ENCODE data around the gene AFMID. TPM values are rescaled to one million over a fixed set of nuclear protein-coding genes. Genes with fewer than 3 reads are reported as not detected.

The AFMID gene
- total RNA-seq, 1 experiment from 2014 or later: 65.8 TPM

- TF ChIP-seq TCF7L2 (IDR thresholded peaks at IDR 0.05; ENCODE audit: borderline replicate concordance, extremely low read depth, insufficient read depth, insufficient read length) (no peak), ZFX (IDR thresholded peaks at IDR 0.05) (no peak), EZH2 (IDR thresholded peaks at IDR 0.05) (no peak)
These were observed 62.1 kb downstream of the AFMID start (continued) for GRCh38 chr17:78249074-78249817.

GRCh38 chr17:78249818-78250806 is 63.0 kb downstream of the AFMID start:
- DNase-seq (ENCODE audit: low read depth, low spot score) (no peak), ATAC-seq (no peak)
- no peak for TF ChIP-seq CTCF (IDR thresholded peaks at IDR 0.05 in 2 of 3, conservative IDR thresholded peaks at IDR 0.05 in 1 of 3; ENCODE audit: borderline replicate concordance in 1 of 3, insufficient read depth in 1 of 3, low read depth in 2 of 3, low read length in 2 of 3)
- no peak for TF ChIP-seq SRF (IDR thresholded peaks at IDR 0.05; ENCODE audit: low read depth)
- no peak for TF ChIP-seq ELF1 (IDR thresholded peaks at IDR 0.05; ENCODE audit: borderline replicate concordance, low read depth)
- no peak for TF ChIP-seq JUND (IDR thresholded peaks at IDR 0.05)
- no peak for TF ChIP-seq TCF7L2 (IDR thresholded peaks at IDR 0.05; ENCODE audit: borderline replicate concordance, extremely low read depth, insufficient read depth, insufficient read length)
- no peak for TF ChIP-seq SIN3A (IDR thresholded peaks at IDR 0.05; ENCODE audit: low read depth)
- intact Hi-C loops (cut with micrococcal nuclease): loop anchor here (2.0 to 5.0 kb wide), 2 partner anchors 111 to 123 kb away; partner anchors contain the start of genes SOCS3 and TMC6
- Histone ChIP-seq H3K4me3 (replicated peaks in 1 of 2; ENCODE audit: low read depth in 1 of 2, low read length in 2 of 2) (no peak overlapping the region), H3K27me3 (ENCODE audit: insufficient read depth, low read length) (no peaks in the 10 kb centered on the region), H4K20me1 (ENCODE audit: insufficient read depth) (no peaks in the 10 kb centered on the region), H3K27ac (ENCODE audit: low read depth, low read length) (no peak overlapping the region), H3K79me2 (ENCODE audit: insufficient read depth, low read length) (no peaks in the 10 kb centered on the region), H3K9me3 (ENCODE audit: control insufficient read depth in 1 of 2, insufficient read depth in 1 of 2, low read depth in 1 of 2, low read length in 2 of 2) (no peaks in the 10 kb centered on the region), H3K4me2 (ENCODE audit: low read length) (no peak overlapping the region), H3K4me1 (ENCODE audit: control insufficient read depth in 1 of 2, insufficient read depth in 2 of 2, low read length in 2 of 2) (peaks cover 5 to 14% of the 10 kb centered on the region in 2 experiments), H3K9ac (ENCODE audit: low read length) (no peak overlapping the region), H3K9me2 (ENCODE audit: insufficient read depth) (no peaks in the 10 kb centered on the region), H3K36me3 (ENCODE audit: control insufficient read depth in 1 of 2, insufficient read depth in 2 of 2, low read length in 2 of 2) (no peaks in the 10 kb centered on the region), H2AFZ (ENCODE audit: low read depth, low read length, poor library complexity, severe bottlenecking) (no peak overlapping the region)
- BruUV-seq (replicated peaks): no TSS peak
- ChIA-PET RAD21 (ENCODE audit: low non-redundant PET in 1 of 2, low total read pairs in 2 of 2, uncharacterized antibody in 2 of 2, unreplicated experiment in 2 of 2) (interaction anchor here (1.0 to 2.3 kb wide), 11 partner anchors 65 to 231 kb away, joined by 3 to 12 read pairs (median 5); partner anchors contain the start of gene TMC8 (in 1 of the 2)), CTCF (interaction anchor here (0.9 to 3.0 kb wide), 35 partner anchors 9 to 707 kb away, joined by 3 to 61 read pairs (median 6); partner anchors contain the start of genes AFMID and TK1), POLR2A (interaction anchor here (1.1 to 1.3 kb wide), 4 partner anchors 23 to 165 kb away, joined by 3 to 6 read pairs (median 3); partner anchors contain the start of genes AFMID and TK1)
